Endothelial cell (in vitro differentiated cells): ENCODE results near the gene POP4. TPM values are rescaled to one million over a fixed set of nuclear protein-coding genes. Genes with fewer than 3 reads are reported as not detected.

ENCODE experiments used
- DNase-seq: peaks from one replicate; pipeline ENCODE4 v3.0.0; 2021; ENCODE audit warnings: low spot score
- H3K27ac Mint-ChIP-seq: one replicate; pipeline ENCODE4 v1.8.0; 2021; ENCODE audit warnings: mixed read lengths, inconsistent platforms; ENCODE audit not compliant: unreplicated experiment
- H3K27me3 Mint-ChIP-seq: one replicate; pipeline ENCODE4 v1.8.0; 2021; ENCODE audit warnings: mild to moderate bottlenecking, moderate library complexity, mixed read lengths, inconsistent platforms; ENCODE audit not compliant: unreplicated experiment
- H3K36me3 Mint-ChIP-seq: one replicate; pipeline ENCODE4 v1.8.0; 2021; ENCODE audit warnings: mild to moderate bottlenecking, low read depth, mixed read lengths, inconsistent platforms; ENCODE audit not compliant: unreplicated experiment
- H3K4me1 Mint-ChIP-seq: one replicate; pipeline ENCODE4 v1.8.0; 2021; ENCODE audit warnings: mild to moderate bottlenecking, mixed read lengths, inconsistent platforms; ENCODE audit not compliant: unreplicated experiment
- H3K4me3 Mint-ChIP-seq: one replicate; pipeline ENCODE4 v1.8.0; 2021; ENCODE audit warnings: mild to moderate bottlenecking, mixed read lengths, inconsistent platforms; ENCODE audit not compliant: unreplicated experiment
- H3K9me3 Mint-ChIP-seq: one replicate; pipeline ENCODE4 v1.8.0; 2021; ENCODE audit warnings: mixed read lengths, inconsistent platforms; ENCODE audit not compliant: unreplicated experiment
- total RNA-seq: library from RNA; stranded (reverse); fragmentation: NEBNext Ultra II Directional; extraction: Animal tissue kit (Norgen Biotek cat#: 25700); gene quantifications from one replicate; pipeline ENCODE4 v1.2.1, GENCODE V29; 2021; ENCODE audit not compliant: unreplicated experiment
- TF ChIP-seq, protein P1 (sequence below): fragments of 200-600 bp; sonication (generic); IDR thresholded peaks from one replicate; pipeline ENCODE4 v1.5.0; 2021; ENCODE audit warnings: antibody characterized with exemption; ENCODE audit not compliant: unreplicated experiment

POP4 gene
- total RNA-seq, 1 donor from 2014 or later, result 48.8 TPM

DNA sequence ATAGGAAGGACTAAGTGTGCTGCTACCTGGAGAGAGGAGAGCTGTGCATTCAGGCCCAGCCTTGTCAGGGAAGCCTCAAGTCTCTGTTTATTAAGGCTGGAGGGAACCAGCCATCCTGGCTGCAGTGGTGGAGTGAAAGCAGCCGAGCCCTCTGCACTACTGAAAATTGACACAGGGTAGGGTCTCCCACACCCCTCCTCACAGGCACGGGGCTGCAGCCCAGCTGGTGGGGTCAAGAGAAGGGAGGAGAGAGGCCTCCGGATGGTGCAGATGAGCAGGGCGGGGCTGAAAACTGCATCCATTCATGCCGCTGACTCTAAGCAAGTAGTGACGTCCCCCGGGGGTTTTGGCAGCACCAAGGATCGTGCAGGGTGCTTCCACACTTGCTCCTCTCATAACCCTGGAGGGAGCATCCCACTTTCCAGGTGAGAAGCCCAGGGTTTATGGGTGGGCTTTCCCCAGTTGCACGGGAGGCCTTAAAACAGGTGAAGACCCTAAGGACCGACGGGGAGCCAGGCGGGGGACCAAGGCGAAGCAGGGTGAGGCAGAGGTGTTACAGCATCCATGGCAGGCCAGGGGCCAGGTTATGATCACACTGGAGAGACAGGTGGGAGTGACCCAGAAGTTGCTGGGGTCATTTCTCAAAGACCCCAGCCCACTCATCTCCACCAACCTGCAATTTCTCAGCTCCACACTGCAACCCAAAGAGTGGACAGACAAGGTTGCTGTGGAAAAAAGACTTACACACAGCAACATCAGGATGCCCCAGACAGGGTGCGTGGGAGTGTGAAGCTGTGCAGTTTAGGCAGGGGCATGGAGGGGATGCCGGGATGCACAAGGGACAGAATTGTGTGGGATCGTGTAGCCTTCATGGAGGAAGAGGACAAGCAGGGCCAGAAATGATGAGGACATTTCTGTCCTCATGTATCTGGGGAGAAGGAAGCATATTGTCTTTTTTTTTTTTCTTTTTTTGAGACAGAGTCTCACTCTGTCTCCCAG, 43.5 kb upstream of the POP4 start:
- H3K4me1 Mint-ChIP-seq, result no peaks in the 10 kb centered on the region
- no peak overlapping the region for H3K27ac Mint-ChIP-seq
- peaks cover 4% of the 10 kb centered on the region for H3K9me3 Mint-ChIP-seq
- peaks cover 4% of the 10 kb centered on the region for H3K27me3 Mint-ChIP-seq
- DNase-seq, result no peak
- TF ChIP-seq, protein P1, sequence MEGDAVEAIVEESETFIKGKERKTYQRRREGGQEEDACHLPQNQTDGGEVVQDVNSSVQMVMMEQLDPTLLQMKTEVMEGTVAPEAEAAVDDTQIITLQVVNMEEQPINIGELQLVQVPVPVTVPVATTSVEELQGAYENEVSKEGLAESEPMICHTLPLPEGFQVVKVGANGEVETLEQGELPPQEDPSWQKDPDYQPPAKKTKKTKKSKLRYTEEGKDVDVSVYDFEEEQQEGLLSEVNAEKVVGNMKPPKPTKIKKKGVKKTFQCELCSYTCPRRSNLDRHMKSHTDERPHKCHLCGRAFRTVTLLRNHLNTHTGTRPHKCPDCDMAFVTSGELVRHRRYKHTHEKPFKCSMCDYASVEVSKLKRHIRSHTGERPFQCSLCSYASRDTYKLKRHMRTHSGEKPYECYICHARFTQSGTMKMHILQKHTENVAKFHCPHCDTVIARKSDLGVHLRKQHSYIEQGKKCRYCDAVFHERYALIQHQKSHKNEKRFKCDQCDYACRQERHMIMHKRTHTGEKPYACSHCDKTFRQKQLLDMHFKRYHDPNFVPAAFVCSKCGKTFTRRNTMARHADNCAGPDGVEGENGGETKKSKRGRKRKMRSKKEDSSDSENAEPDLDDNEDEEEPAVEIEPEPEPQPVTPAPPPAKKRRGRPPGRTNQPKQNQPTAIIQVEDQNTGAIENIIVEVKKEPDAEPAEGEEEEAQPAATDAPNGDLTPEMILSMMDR, result no peak
- H3K36me3 Mint-ChIP-seq, result no peaks in the 10 kb centered on the region
- no peak overlapping the region for H3K4me3 Mint-ChIP-seq

DNA sequence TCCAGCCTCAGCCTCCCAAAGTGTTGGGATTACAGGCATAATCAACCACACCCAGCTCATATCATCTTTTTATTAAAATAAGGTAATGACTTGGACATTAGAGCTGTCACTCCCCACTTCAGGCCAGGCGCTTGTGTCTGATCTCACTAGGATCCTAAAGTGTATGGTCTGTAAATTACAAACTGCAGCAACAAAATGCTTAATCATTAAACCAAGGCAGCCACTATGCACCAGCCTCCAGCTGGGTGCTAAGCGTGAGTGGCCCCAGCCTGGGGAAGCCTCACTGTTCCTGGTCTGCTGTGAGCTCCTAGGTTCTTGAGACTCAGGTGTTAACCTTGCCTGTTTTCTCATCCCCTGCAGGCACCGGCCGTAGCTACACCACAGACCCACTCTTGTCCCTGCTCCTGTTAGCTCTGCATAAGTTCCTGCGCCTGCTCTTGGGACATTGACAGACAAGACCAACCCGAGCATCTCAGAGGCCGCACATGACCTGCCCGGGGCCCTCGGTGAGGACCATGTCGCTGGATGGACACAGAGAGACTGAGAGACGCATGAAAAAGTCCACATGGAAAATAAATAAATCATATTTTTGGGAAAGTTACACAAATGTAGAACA, 42.5 kb upstream of the POP4 start:
- no peak overlapping the region for H3K27ac Mint-ChIP-seq

DNA sequence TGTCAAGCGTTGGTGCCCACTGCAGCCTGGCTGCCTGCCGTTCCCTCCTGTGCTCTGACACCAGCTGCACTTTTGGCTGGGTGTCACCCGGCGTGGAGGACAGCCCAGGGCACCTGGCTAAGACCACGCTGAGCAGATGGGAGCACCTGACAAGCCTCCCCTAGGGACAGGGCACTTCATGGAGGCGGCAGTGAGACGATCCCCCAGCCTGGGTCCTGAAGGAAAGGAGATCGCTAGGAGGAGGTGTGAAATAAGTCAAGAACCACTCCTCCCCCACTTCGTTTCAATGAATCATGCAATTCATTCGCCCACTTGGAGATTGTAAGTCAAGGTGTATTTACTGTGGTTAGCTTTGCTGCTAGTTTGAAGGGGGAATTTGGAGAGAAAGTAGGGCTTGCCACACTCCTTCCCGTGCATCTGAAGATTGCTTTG, 41.5 kb upstream of the POP4 start:
- H3K27ac Mint-ChIP-seq, result no peak overlapping the region
- no peak overlapping the region for H3K4me3 Mint-ChIP-seq
- TF ChIP-seq, protein P1, result no peak
- no peak for DNase-seq
- no peaks in the 10 kb centered on the region for H3K4me1 Mint-ChIP-seq
- peaks cover 4% of the 10 kb centered on the region for H3K27me3 Mint-ChIP-seq
- no peaks in the 10 kb centered on the region for H3K36me3 Mint-ChIP-seq
- no peaks in the 10 kb centered on the region for H3K9me3 Mint-ChIP-seq

More for the DNA sequence above, 42.5 kb upstream of the POP4 start:
- Mint-ChIP-seq H3K27me3 (peaks cover 1% of the 10 kb centered on the region), H3K9me3 (peaks cover 4% of the 10 kb centered on the region), H3K4me1 (no peaks in the 10 kb centered on the region), H3K4me3 (no peak overlapping the region), H3K36me3 (no peaks in the 10 kb centered on the region)
- DNase-seq, result no peak
- TF ChIP-seq, protein P1, result no peak

DNA sequence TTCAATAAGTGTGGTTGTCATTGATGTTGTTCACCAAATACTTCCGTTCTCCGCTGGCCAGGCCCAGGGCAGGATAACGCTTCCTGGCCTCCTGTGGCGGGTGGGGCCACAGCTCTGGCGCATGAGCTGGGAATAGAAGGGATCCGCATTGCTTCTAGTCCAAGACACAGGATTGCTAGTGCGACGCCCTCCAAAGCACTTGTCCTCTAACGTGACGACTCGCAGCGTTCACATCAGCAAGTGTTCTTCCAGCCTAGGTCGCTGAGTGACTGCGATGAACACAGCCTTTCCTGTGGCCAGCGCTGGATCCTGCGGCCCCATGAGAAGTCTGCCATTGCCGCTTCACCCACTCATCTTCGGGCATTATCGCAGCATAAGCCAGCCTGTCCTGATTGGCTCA, 40.9 kb upstream of the POP4 start:
- no peaks in the 10 kb centered on the region for H3K9me3 Mint-ChIP-seq
- H3K36me3 Mint-ChIP-seq, result no peaks in the 10 kb centered on the region
- H3K27me3 Mint-ChIP-seq, result peaks cover 4% of the 10 kb centered on the region
- DNase-seq, result no peak
- H3K27ac Mint-ChIP-seq, result no peak overlapping the region
- no peaks in the 10 kb centered on the region for H3K4me1 Mint-ChIP-seq
- TF ChIP-seq, protein P1, result no peak
- H3K4me3 Mint-ChIP-seq, result no peak overlapping the region
